CD4-positive, alpha-beta T cell treated with Interleukin-17A for 1 hour (primary cell): ENCODE measurements around the gene NPPC.
"Not testable (repeated sequence)": the region's sequence is repeated elsewhere in the genome, so short reads cannot be mapped to it uniquely, and the experiment has no call there.

ENCODE experiments used
- DNase-seq: peaks from one replicate; pipeline ENCODE4 v3.0.0-alpha.2; 2020

NPPC gene

DNA sequence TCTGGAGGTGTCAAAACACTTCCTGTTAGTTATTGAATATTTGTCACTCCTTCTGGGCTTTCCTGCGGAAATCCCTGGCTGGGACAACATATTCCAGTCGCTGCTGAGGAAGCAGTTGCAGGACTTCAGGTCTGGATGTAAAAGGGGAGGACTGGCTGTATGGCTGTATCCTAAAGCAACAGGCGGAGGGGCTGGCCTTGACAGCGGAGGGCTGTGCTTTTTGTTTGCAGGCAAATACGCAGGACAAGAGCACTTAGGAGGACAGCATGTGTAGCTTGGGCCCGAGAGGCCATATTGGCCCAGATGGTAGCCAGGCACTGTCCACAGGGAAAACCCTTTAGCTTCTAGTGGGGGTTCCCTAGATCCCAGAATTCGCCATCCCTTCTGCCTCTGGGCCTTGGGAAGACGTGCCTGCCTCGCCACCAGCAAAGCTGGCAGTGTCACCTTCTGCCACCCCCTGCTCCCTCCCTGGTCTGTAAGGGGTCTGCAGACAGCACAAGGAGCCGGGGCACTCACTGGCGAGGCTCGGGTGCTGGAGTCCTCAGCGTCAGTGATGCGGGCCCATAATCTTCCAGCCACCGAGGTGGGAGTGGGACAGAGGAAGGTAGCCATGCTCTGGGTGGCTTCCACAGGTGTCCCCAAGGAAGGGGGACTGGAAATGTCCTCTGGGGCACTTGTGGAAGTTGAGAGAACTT lies 6.7 kb downstream of the NPPC start:
- no peak for DNase-seq

GRCh38 chr2:231918501-231919330 lies 7.5 kb downstream of the NPPC start:
- no peak for DNase-seq

- no peak for DNase-seq
Measured at GRCh38 chr2:231917280-231918066, 8.7 kb downstream of the NPPC start.

- DNase-seq: no peak
Measured at GRCh38 chr2:231914077-231914690, 12.0 kb downstream of the NPPC start.

DNA sequence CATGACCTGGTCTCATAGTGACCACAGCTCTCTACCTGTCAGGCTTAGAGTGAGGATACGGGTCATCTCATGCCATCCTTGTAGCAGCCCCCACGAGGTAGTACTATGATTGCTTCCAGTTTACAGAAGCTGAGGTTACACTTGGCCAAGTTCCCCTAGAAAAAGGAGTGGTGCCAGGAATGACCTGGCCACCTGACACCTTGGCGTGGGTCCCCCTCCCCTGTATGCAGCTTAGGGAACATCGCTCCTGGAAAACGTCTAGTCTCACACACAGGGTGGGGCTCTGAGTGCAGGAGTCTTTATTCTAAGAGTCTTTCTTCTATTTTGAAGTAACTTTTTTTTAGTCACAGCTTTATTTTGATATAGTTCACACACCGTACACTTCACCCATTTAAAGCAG lies 14.8 kb downstream of the NPPC start:
- DNase-seq: no peak

DNA sequence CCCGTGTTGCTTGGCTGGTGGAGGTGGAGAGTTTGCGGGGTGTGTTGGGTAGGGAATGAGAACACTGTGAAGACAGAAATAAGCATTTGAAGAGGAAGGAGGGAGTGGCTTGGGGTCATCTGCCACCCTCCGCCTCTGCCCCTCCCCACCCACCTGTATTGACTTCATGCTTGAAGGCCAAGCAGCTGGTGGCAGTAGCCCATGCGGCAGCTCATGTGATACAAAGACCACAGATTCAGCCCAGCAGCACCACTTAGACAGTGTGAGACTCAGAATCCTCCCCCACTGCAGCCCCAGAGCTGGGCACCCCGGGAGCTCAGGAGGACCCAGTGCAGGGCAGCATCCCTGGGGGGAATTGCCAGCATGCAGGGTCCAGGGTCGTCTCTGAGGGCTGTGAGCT lies 15.4 kb downstream of the NPPC start:
- no peak for DNase-seq

DNA sequence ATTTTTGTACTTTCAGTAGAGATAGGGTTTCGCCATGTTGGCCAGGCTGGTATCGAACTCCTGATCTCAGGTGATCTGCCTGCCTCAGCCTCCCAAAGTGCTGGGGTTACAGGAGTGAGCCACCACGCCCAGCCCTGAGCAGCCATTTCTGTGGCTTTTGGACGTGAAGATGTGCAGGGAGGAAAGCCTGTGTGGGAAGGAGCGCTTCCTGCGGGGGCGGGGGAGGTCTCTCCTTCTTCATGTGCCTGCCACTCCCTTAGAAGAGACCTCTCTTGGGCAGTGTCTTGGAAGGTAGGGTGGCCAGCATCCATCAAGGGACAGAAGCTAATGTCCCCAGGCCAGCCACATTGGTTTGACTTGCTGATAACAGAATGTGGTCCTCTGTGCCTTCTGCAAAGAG lies 16.0 kb downstream of the NPPC start:
- DNase-seq: not testable (repeated sequence)

DNA sequence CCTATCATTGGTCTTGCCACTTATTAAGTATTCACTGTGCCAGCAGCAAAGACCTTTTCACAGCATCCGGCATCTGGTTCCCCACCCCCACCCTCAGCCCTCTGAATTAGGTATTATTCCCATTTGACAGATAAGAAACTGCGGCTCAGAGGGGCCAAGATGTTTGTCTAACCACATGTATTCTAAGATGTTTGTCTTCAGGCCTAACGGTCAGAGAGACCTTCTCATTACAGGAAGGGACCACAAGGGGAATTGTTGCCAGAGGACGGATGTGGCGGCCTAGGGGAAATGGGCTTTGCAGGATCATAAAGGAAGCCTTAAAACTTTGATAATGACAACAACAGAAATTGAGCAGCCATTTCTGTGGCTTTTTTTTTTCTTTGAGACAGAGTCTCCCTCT lies 16.6 kb downstream of the NPPC start:
- no peak for DNase-seq

DNA sequence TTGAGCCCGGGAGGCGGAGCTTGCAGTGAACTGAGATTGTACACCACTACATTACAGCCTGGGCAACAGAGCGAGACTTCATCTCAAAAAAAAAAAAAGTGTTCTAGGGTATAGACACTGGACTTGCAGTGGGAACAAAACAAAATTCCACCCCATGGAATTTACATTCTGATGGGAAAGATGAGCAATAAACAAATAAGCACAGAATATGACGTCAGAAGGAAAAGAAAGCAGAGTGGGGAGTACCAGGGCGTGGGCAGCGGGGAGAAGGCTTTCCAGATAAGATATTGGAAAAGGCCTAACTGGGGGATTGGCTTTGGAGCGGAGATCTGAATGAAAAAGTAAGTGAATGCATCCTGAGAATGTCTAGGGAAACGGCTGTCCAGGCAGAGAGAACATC lies 17.6 kb downstream of the NPPC start:
- DNase-seq: no peak

DNA sequence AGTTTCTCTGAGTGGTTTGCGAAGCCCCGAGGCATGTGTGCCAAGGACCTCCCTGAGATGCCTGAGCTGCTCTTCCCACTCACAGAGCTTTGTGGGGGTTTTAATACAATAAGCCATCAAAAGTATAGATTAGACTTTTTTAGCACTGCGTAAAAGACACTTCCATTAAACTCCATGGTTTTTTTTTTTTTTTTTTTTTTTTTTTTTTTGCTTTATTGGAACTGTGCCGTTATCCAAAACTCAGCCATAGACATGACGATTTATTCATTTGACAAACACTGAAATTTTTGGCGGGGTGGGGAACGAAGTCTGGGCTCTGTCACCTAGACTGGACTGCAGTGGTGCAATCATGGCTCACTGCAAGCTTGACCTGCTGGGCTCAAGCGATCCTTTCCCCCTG lies 18.4 kb downstream of the NPPC start:
- DNase-seq: no peak

DNA sequence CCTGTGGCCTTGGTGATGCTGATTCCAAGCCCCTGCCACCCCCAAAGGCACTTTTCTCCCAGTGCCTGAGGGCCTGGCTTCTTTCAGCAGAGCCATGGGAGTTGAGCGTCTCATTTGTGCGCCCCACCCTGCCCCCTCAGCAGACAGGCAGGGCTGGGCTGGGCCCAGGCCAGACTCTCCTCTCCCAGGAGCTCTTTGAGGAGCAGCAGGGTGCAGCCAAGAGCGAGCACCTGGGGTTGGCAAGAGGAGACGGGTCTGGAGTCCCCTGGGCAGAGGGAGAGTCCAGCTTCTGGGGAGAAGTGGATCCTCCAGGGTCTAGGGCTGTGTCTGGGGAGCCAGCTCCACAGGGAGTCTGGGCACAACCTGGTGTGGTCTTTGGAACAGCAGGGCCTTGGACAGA lies 21.2 kb downstream of the NPPC start:
- DNase-seq: no peak

DNA sequence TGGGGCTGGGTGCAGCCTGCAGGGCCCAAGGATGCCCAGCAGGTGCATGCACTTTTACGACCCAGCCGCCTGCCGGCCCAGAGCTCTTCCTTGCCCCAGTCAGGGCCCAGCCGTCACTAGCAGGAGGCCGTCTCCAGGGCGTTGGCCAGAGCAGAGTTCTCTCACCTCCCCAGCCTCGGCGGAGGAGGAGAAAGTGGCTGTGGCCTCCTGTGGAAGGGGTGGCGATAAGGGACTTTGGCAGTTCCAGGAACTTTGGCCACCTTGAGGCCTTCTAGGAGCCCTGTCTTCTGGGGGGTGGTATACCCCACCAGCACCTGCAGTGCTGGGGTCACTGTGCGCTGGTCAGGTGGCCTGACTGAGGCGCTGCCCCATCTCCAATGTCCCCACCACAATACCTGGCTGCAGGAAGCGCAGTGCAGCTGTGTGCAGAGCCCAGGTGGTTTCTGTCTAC lies 22.0 kb downstream of the NPPC start:
- no peak for DNase-seq

GRCh38 chr2:231902598-231902997 lies 23.6 kb downstream of the NPPC start:
- no peak for DNase-seq

- DNase-seq: no peak
Measured at GRCh38 chr2:231900972-231901371, 25.2 kb downstream of the NPPC start.

GRCh38 chr2:231900486-231900942 lies 25.7 kb downstream of the NPPC start:
- DNase-seq: peak; percentile 30

DNA sequence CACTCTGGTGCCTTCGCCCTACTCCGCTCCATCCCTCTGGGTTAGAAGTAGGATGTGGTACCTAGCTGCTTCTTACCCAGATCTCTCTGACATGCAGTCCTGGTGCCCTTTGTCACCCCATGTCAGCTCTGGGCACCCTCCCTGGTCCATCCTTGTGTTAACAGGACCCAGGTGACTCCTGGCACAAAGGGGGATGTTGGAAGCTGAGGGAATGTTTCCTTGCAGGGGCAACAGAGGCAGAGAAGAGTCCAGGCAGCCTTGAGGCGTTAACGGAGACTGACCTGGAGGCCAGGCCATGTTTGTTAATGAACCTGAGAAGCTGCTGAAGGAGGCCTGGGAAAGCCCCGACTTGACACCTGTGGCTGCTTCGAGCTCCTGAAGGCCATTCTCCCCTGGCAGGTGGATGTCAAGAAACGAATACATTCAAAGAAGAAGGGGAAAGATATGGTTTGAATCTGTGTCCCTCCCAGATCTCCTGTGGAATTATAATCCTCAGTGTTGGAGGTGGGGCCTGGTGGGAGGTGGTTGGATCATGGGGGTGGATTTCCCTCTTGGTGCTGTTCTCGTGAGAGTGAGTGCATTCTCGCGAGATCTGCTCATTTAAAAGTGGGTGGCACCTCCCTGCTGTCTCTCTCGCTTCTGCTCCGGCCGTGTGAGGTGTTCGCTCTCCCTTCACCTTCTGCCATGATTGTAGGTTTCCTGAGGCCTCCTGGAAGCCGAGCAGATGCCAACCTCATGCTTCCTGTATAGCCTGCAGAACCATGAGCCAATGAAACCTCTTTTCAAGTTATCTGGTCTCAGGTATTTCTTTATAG lies 31.4 kb downstream of the NPPC start:
- no peak for DNase-seq

GRCh38 chr2:231891514-231891905 lies 34.7 kb downstream of the NPPC start:
- no peak for DNase-seq

DNA sequence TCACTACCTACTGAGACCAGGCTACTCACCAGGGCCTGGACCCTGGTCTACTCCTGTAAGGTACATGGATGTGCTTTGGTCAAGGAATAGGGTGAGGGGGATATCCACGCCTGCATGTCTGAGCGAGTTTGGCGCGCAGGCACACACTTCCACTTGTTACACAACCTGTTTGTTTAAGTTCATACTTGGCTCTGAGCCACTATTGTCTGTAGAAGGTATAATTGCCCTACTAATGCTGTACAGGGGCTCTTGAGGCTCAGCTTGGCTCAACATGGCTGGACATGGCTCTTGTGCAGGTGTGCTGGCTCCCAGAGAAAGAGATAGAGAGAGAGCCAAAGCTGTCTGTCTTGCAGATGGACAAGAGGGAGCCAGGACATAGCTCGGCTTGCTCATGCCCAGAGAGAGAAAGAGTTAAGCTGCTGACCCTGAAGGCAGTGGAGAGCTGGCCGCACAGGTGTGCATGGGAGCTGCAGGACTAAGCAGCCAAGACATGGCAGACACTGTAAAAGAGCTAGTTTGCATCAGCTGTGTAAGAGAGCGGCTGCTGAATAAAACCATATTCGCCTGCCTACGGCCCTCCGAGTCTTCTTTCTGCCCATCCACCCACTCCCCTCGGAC lies 35.2 kb downstream of the NPPC start:
- no peak for DNase-seq

GRCh38 chr2:231887756-231888155 lies 38.4 kb downstream of the NPPC start:
- no peak for DNase-seq

DNA sequence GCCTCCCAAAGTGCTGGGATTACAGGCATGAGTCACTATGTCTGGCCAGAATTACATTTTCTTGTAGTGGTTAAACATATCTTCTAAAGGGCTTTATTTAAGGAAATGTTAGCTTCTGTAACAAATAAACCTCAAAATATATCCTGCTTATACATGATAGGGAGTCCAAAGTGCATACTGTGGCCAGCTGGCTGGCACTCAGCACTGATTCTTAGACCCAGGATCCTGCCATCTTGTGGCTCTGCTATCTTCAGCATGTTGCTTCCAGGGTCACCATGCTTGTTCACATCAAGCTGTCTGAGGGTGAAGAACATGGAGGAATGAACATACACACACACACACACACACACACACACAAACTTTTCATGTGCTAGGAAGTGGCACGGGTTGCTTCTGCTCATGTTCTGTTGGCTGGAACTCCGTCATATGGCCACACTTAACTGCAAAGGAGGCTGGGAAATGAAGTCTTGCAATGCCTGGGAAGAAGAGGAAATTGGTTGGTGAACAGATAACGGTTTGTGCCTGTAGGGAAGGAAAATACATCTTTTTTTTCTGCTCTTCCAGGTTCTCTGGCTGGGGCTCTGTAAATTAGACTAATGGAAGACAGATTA lies 40.0 kb downstream of the NPPC start:
- no peak for DNase-seq

DNA sequence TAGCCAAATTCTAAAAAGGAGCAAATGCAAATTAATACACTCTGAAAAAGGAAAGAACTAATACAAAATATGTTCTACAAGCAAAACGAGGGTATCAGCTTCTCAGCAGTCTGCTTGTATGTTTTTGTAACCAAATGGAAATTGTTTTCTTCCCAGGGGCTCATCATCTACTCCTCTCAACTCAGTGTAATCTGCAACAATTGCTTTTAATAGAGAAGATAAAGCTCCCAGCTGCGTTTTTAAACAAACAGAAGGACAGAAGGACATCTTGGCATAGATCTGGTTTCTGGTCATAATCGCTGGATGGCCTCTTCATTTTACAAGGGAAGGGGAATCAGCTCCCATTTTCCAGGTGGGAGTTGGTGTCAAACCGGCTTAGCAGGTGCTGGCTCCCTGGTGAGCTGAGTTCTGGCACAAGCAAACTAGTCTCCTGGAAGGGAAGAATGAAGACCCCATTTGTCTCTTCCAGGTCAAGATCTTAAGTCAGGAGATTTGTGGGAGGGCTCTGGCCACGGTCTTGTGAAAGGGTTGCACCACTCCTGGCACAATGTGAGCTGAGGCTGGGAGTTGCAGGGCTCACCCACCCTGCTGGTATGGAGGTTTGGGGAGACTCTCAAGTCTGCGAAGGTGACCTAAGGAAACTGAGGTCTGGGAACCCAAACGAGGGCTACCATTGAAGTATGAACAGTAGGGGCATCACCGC lies 41.6 kb downstream of the NPPC start:
- DNase-seq: no peak
